ENCODE measurements around the gene LCMT1.

DNA sequence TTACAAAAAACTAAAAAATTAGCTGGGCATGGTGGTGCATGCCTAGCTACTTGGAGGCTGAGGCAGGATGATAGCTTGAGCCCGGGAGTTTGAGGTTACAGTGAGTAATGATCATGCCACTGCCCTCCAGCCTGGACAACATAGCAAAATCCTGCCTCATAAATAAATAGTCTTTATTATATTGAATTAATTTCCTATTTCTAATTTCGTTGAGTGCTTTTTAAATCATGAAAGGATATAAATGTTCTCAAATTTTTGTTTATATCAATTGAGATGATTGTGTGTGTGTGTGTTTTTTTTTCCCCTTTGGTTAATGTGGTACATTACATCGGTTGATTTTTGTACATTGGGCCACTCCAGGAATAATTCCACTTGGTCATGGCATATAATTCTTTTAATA lies 73.2 kb downstream of the LCMT1 start:
- TF ChIP-seq CTCF (IDR thresholded peaks at IDR 0.05) (no peak), POLR2A (IDR thresholded peaks at IDR 0.05) (no peak), POLR2AphosphoS5 (IDR thresholded peaks at IDR 0.05) (no peak)

All from prostate gland (tissue), 2 donors.